Gastrocnemius medialis (tissue), 4 donors: Measurements from ENCODE around the gene OBSCN. TPM values are rescaled to one million over a fixed set of nuclear protein-coding genes. Genes with fewer than 3 reads are reported as not detected.
A peak's percentile ranks its signal among the peaks of the same experiment; 100 is the strongest.

Experiments
- ATAC-seq, 2 donors: fragments of 150-250 bp; one replicate each; pipeline ENCODE4 v1.9.1; 2016
- DNase-seq, 2 donors: peaks; one replicate each; pipeline ENCODE4 v3.0.0-alpha.2; 2019
- H3K27ac ChIP-seq, 4 donors: fragments of 200-600 bp; sonication (generic); 1 replicate in 1 of 4; 2 replicates in 3 of 4; pipeline ENCODE4 v1.5.1; 2016 to 2018; ENCODE audit warnings: mild to moderate bottlenecking in 2 of 4, moderate library complexity in 1 of 4
- H3K27me3 ChIP-seq, 3 donors: fragments of 200-600 bp; sonication (generic) in 2 of 3; 1 replicate in 1 of 3; 2 replicates in 2 of 3; pipeline versions ENCODE4 v1.5.1 to v1.6.0; 2016 to 2019; ENCODE audit warnings: mild to moderate bottlenecking in 1 of 3, moderate library complexity in 1 of 3
- H3K36me3 ChIP-seq, 2 donors: fragments of 200-600 bp; sonication (generic) in 1 of 2; one replicate each; pipeline ENCODE4 v1.5.1; 2017 to 2018
- H3K4me1 ChIP-seq, 2 donors: fragments of 200-600 bp; sonication (generic) in 1 of 2; one replicate each; pipeline ENCODE4 v1.5.1; 2016 to 2017; ENCODE audit warnings: mild to moderate bottlenecking in 2 of 2
- H3K4me3 ChIP-seq, 4 donors: fragments of 200-600 bp; sonication (generic) in 3 of 4; 1 replicate in 1 of 4; 2 replicates in 3 of 4; pipeline ENCODE4 v1.5.1; 2016 to 2019; ENCODE audit warnings: mild to moderate bottlenecking in 2 of 4
- H3K9me3 ChIP-seq, 3 donors: fragments of 200-600 bp; sonication (generic) in 2 of 3; 1 replicate in 1 of 3; 2 replicates in 2 of 3; pipeline ENCODE4 v1.5.1; 2016 to 2019
- CTCF ChIP-seq, 5 experiments: fragments of 450-650 bp in 3 of 5; fragments of 200-600 bp in 2 of 5; sonication (generic) in 2 of 5; IDR thresholded peaks in 4 of 5; conservative IDR thresholded peaks in 1 of 5; 1 replicate in 4 of 5; 2 replicates in 1 of 5; pipeline ENCODE4 v1.5.1; 2016 to 2019; ENCODE audit warnings: antibody characterized with exemption in 5 of 5, mild to moderate bottlenecking in 3 of 5, moderate library complexity in 3 of 5
- POLR2A ChIP-seq, 2 donors: fragments of 450-650 bp; IDR thresholded peaks; one replicate each; pipeline ENCODE4 v1.6.1; 2017; ENCODE audit warnings: antibody characterized with exemption in 2 of 2, mild to moderate bottlenecking in 2 of 2, moderate library complexity in 2 of 2
- in situ Hi-C, 4 donors: fragments of 200-750 bp; cut with MboI; loops; one replicate each; pipeline versions ENCODE4 v1.15.0 to v1.8.0; 2017; ENCODE audit warnings: low sequenced_read_pairs in 4 of 4
- intact Hi-C: fragments of 100-400 bp; cut with DNase I; formaldehyde crosslinking; loops from one replicate; pipeline ENCODE4 v1.15.1; 2023; ENCODE audit warnings: low total_unique reads
- total RNA-seq, 4 donors: library from RNA; depleted of rRNA; stranded (reverse); fragments of >200 nt; gene quantifications; one replicate each; pipeline versions ENCODE4 v1.1.0 to v1.2.3, GENCODE V29; 2016

OBSCN gene
- total RNA-seq, 4 donors from 2014 or later, result 798 to 1,571 (median 1,162) TPM

DNA sequence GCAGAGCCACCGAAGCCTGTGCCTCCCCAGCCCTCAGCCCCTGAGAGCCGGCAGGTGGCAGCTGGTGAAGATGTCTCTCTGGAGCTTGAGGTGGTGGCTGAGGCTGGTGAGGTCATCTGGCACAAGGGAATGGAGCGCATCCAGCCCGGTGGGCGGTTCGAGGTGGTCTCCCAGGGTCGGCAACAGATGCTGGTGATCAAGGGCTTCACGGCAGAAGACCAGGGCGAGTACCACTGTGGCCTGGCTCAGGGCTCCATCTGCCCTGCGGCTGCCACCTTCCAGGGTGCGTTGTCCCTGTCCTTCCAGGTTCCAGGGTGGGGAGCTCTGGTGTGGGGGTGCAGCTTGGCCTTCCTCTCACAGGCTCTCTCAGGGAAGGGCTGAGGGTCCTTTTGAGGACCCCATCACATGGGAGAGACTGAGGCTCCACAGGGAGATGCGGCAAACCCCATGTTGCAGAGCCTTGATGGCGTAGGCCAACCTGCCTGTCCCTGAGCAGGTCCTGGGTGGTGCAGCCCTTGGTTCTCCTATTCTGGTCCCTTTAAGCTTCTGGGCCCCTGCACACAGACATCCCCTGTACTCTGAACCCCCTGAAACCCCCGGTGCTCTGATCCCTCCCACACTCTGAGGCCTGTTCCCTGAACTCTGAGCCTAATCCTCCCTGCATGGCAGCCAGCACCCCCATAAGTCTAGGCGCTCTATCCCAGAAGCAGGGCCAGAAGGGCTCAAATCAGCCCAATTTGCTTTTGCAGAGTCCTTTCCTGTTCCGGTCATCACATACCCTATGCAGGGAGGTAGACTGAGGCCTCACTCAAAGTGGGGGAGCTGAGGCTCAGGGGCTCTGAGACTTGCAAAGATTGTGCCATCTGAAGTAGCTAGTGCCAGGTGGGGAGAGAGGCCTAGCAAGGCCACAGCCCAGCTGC, 110.3 kb downstream of the OBSCN start:
- no peak for DNase-seq
- in situ Hi-C loops, result no loop called here
- Histone ChIP-seq H3K9me3 (no peaks in the 10 kb centered on the region), H3K4me3 (no peak overlapping the region), H3K27ac (peak overlapping the region in 1 of 4 donors; percentile 89), H3K36me3 (peaks cover 6 to 77% of the 10 kb centered on the region in 2 donors), H3K27me3 (no peaks in the 10 kb centered on the region), H3K4me1 (peaks cover 0 to 19% of the 10 kb centered on the region in 2 donors)
- intact Hi-C loops, result no loop called here
- no peak for ATAC-seq
- TF ChIP-seq POLR2A (IDR thresholded peaks at IDR 0.05), result no peak
- TF ChIP-seq CTCF (IDR thresholded peaks at IDR 0.05 in 4 of 5, conservative IDR thresholded peaks at IDR 0.05 in 1 of 5), result no peak

DNA sequence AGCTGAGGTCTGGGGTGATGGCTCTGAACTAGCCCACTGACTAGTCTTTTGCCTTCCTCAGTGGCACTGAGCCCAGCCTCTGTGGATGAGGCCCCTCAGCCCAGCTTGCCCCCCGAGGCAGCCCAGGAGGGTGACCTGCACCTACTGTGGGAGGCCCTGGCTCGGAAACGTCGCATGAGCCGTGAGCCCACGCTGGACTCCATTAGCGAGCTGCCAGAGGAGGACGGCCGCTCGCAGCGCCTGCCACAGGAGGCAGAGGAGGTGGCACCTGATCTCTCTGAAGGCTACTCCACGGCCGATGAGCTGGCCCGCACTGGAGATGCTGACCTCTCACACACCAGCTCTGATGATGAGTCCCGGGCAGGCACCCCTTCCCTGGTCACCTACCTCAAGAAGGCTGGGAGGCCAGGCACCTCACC, 111.0 kb downstream of the OBSCN start:
- no peaks in the 10 kb centered on the region for H3K27me3 ChIP-seq
- intact Hi-C loops, result no loop called here
- H3K4me3 ChIP-seq, result no peak overlapping the region
- in situ Hi-C loops, result no loop called here
- H3K4me1 ChIP-seq, result peaks cover 5 to 12% of the 10 kb centered on the region in 2 donors
- peak in 1 of 2 donors; percentile 21 for DNase-seq
- no peak for ATAC-seq
- no peak for TF ChIP-seq POLR2A (IDR thresholded peaks at IDR 0.05)
- no peak for TF ChIP-seq CTCF (IDR thresholded peaks at IDR 0.05 in 4 of 5, conservative IDR thresholded peaks at IDR 0.05 in 1 of 5)
- no peaks in the 10 kb centered on the region for H3K9me3 ChIP-seq
- no peak overlapping the region for H3K27ac ChIP-seq
- peaks cover 6 to 81% of the 10 kb centered on the region in 2 donors for H3K36me3 ChIP-seq

- intact Hi-C loops, result no loop called here
- H3K4me1 ChIP-seq, result peaks cover 5 to 6% of the 10 kb centered on the region in 2 donors
Measured at GRCh38 chr1:228319352-228320088, 111.7 kb downstream of the OBSCN start.

DNA sequence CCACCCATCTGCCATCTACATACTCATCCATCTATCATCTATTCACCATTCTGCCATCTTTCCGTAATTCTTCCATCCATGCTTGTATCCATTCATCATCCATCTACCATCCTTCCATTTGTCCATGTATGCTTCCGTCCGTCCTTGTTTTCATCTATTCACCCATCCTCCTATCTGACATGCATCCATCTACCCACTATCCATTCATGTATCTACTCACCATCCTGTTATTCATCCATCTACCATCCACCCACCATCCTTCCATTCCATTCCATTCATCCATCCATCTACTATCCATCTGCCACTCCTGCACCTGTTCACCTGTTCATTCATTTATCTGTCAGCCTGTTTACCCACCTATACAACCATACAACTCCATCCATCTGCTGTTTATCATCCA, 112.5 kb downstream of the OBSCN start:
- ATAC-seq (no peak), DNase-seq (no peak)
- Histone ChIP-seq H3K27ac (no peak overlapping the region), H3K9me3 (no peaks in the 10 kb centered on the region), H3K36me3 (peaks cover 6 to 92% of the 10 kb centered on the region in 2 donors), H3K4me3 (no peak overlapping the region), H3K27me3 (no peaks in the 10 kb centered on the region), H3K4me1 (peaks cover 0 to 6% of the 10 kb centered on the region in 2 donors)
- intact Hi-C loops (no loop called here), in situ Hi-C loops (no loop called here)
- no peak for TF ChIP-seq POLR2A (IDR thresholded peaks at IDR 0.05)
- no peak for TF ChIP-seq CTCF (IDR thresholded peaks at IDR 0.05 in 4 of 5, conservative IDR thresholded peaks at IDR 0.05 in 1 of 5)

More at GRCh38 chr1:228319352-228320088, 111.7 kb downstream of the OBSCN start:
- H3K27ac ChIP-seq, result no peak overlapping the region
- in situ Hi-C loops, result no loop called here
- TF ChIP-seq CTCF (IDR thresholded peaks at IDR 0.05 in 4 of 5, conservative IDR thresholded peaks at IDR 0.05 in 1 of 5) (no peak), POLR2A (IDR thresholded peaks at IDR 0.05) (no peak)
- no peak overlapping the region for H3K4me3 ChIP-seq
- peaks cover 6 to 88% of the 10 kb centered on the region in 2 donors for H3K36me3 ChIP-seq
- no peak for ATAC-seq
- DNase-seq, result no peak
- no peaks in the 10 kb centered on the region for H3K9me3 ChIP-seq
- H3K27me3 ChIP-seq, result no peaks in the 10 kb centered on the region
